ENCODE measurements around the gene PDE4D.

PDE4D gene

DNA sequence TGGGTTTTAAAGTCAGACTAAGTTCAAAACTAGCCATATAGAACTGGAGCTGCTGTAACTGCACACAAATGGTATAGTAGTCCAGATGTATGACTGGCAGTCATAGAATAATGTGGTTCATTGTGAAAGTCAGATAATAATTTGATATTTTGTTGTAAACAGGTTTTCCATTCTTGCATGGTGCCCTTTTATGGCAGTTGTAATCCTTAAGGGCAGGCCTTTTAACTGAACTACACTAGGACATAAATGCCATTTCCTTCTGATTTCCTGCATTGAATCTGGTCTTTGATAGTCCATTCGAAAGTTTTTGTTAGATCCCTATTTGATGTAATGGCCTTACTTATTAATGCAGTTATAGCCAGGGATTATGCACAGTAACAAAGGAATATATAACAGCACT, 632.6 kb downstream of the PDE4D start:
- DNase-seq (no peak), ATAC-seq (replicated peaks) (no peak)
- no peaks in the 10 kb centered on the region for H3K36me3 Mint-ChIP-seq (ENCODE audit: insufficient read depth)
- H3K4me3 Mint-ChIP-seq = no peak overlapping the region
- H3K27ac Mint-ChIP-seq = no peak overlapping the region
- H3K27me3 Mint-ChIP-seq = peaks cover 11 to 13% of the 10 kb centered on the region in 2 donors
- H3K4me1 Mint-ChIP-seq (ENCODE audit: low read depth in 2 of 2) = no peaks in the 10 kb centered on the region
- H3K9me3 Mint-ChIP-seq = no peaks in the 10 kb centered on the region

DNA sequence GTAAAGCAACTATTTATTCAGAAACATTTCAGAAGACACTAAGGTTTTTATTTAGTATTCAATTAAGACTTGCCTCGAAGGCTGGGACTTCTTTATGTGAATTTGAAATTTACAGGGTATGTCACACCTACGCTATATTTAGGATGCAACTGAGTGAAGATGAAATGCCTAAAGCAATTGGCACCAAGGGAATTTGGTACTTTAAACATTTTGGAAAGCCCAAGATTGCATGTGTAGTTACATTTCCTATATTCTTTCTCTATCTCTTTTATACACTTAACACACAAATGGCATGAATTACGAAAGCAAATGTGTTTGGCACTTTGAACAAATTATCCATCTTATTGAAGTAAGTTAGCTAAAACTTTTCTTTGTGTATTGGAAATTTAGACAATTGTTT, 633.3 kb downstream of the PDE4D start:
- Mint-ChIP-seq H3K27ac (no peak overlapping the region), H3K4me1 (ENCODE audit: low read depth in 2 of 2) (no peaks in the 10 kb centered on the region), H3K36me3 (ENCODE audit: insufficient read depth) (no peaks in the 10 kb centered on the region), H3K9me3 (no peaks in the 10 kb centered on the region), H3K27me3 (peaks cover 14 to 18% of the 10 kb centered on the region in 2 donors), H3K4me3 (no peak overlapping the region)
- no peak for ATAC-seq (replicated peaks)
- DNase-seq = no peak

DNA sequence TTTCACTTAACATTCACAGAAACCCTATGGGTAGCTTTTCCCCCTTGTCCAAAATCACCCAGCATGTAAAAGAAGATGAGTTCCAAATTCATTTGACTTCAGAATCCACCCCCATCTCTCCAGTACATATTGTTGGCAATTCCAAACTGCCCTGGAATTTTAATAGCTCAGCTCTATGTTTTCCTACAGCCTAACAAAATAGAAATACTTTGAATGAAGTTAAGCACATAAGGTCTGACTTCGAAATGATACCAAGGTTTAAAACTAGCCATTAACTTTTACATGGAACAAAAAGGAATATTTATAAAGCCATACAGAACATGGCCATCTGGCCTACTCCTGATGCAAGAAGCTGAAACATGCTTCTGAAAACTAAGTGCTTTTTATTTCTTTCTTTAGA, 634.3 kb downstream of the PDE4D start:
- ATAC-seq (replicated peaks) (no peak), DNase-seq (no peak)
- no peak overlapping the region for H3K4me3 Mint-ChIP-seq
- peaks cover 24 to 28% of the 10 kb centered on the region in 2 donors for H3K27me3 Mint-ChIP-seq
- H3K9me3 Mint-ChIP-seq = no peaks in the 10 kb centered on the region
- no peak overlapping the region for H3K27ac Mint-ChIP-seq
- no peaks in the 10 kb centered on the region for H3K36me3 Mint-ChIP-seq (ENCODE audit: insufficient read depth)
- no peaks in the 10 kb centered on the region for H3K4me1 Mint-ChIP-seq (ENCODE audit: low read depth in 2 of 2)

DNA sequence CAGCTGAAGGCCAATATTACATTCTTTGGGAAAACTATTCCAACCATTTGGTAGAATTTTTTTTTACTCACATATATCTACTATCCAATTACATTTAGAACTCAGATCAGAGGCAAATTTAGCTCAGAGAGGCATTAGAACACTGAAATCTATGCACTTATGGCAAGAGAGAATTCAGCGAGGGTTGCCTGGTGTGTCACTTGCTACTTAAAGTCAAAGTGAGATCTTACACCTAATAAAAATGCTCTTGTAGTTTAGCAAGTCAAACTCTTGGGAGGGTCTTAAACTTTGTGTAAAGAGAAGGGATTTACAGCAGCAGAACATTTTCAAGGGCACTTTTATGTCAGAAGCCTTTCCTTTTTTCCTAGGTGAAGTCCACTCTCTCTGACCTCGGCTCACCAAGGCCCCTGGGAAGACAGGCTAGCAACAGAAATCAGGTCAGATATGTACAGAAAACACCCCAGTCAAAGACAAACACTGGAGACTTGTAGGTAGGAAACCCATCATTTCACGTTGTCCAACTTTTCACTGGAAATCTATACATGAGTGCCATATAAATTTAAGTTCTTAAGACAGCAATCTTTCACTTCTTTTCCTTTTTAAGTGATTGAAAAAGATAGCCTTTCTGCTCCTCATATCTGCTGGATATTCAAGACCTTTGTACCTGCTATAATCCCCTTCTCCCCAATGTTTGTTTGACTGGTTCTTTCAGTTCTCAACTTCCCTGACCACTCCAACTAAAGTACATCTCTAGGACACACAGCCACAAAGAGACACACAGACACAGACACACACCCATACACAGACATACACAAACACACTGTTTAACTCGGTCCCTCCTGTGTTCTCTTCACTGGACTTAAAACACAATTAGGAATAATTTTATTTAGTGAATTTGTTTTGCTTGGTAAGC, 635.8 kb downstream of the PDE4D start:
- no peaks in the 10 kb centered on the region for H3K4me1 Mint-ChIP-seq (ENCODE audit: low read depth in 2 of 2)
- no peaks in the 10 kb centered on the region for H3K36me3 Mint-ChIP-seq (ENCODE audit: insufficient read depth)
- H3K27ac Mint-ChIP-seq = no peak overlapping the region

DNA sequence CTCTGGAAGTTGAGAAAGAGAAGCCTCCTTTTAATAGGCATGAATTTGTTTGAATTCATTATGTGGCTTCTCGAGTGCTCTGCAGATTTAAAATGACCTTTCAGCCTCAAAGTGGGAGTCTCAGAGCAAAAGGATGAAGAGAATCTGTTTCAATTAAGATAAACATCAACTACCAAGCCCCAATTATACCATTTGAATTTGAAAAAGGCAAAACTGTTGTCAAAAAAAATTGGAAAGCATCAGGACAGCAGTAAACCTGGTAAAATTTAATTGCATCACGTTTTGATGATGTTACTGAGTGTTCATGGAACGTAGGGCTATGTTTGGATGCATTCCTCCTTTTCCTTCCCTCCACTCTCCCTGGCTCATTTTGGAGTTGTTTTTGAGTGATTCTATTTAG, 637.2 kb downstream of the PDE4D start:
- Mint-ChIP-seq H3K9me3 (no peaks in the 10 kb centered on the region), H3K27ac (no peak overlapping the region), H3K27me3 (peaks cover 28 to 37% of the 10 kb centered on the region in 2 donors), H3K4me3 (no peak overlapping the region), H3K4me1 (ENCODE audit: low read depth in 2 of 2) (no peaks in the 10 kb centered on the region), H3K36me3 (ENCODE audit: insufficient read depth) (no peaks in the 10 kb centered on the region)
- DNase-seq = no peak
- no peak for ATAC-seq (replicated peaks)

More for the DNA sequence above, 635.8 kb downstream of the PDE4D start:
- no peak for ATAC-seq (replicated peaks)
- Mint-ChIP-seq H3K27me3 (peaks cover 28 to 31% of the 10 kb centered on the region in 2 donors), H3K9me3 (no peaks in the 10 kb centered on the region), H3K4me3 (no peak overlapping the region)
- DNase-seq = no peak

DNA sequence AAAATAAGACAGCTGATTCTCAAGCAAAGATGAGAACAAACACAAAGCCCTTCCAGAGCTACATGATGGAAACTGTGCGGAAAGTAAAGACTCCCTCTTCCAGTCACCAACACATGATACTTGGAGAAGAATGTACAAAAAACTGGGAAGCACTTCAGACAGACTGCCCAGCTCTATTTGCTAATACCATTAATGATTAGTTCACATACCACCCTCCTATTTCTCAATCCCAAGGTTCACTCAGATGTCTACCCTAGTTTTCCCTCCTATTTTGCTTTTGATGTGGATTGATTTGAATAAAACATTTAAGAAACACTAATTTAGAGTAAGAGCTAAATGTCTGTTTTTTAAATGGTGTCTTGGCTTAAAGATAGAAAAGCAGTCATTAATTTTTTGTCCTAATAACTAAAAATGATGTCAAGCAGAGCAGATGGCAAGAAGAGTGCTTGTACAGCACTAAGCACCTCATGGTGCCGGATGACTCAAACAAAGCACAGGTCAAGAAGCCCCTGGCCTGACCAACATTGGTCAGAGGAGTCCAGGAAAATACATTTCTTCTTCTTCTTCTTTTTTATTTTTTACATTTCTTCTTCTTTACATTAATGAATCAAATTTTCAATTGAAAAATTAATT, 639.4 kb downstream of the PDE4D start:
- Mint-ChIP-seq H3K27me3 (peaks cover 17 to 49% of the 10 kb centered on the region in 2 donors), H3K9me3 (no peaks in the 10 kb centered on the region), H3K4me1 (ENCODE audit: low read depth in 2 of 2) (no peaks in the 10 kb centered on the region), H3K4me3 (no peak overlapping the region), H3K36me3 (ENCODE audit: insufficient read depth) (no peaks in the 10 kb centered on the region), H3K27ac (no peak overlapping the region)
- ATAC-seq (replicated peaks) (no peak), DNase-seq (no peak)

DNA sequence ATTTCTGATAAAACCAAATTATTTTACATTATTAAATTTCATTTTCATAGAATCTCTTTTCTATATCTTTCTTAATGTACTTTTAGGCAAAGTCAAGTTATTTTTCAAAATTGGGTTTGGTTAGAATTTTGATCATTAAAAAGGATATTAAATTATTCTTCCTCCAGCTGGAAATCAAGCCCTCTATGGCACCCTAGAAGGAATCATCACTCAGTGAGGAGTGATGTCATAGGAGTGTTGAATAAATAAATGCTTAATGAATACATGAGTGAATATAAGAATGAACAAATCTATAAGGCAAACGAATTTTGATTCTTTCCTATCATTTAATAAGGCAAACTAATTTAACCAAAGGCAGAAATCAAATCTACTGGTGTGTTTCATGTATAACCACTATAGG, 639.9 kb downstream of the PDE4D start:
- H3K27me3 Mint-ChIP-seq = peaks cover 21 to 50% of the 10 kb centered on the region in 2 donors
- H3K4me1 Mint-ChIP-seq (ENCODE audit: low read depth in 2 of 2) = no peaks in the 10 kb centered on the region
- H3K9me3 Mint-ChIP-seq = no peaks in the 10 kb centered on the region
- DNase-seq (no peak), ATAC-seq (replicated peaks) (no peak)
- no peak overlapping the region for H3K4me3 Mint-ChIP-seq
- no peaks in the 10 kb centered on the region for H3K36me3 Mint-ChIP-seq (ENCODE audit: insufficient read depth)
- no peak overlapping the region for H3K27ac Mint-ChIP-seq

DNA sequence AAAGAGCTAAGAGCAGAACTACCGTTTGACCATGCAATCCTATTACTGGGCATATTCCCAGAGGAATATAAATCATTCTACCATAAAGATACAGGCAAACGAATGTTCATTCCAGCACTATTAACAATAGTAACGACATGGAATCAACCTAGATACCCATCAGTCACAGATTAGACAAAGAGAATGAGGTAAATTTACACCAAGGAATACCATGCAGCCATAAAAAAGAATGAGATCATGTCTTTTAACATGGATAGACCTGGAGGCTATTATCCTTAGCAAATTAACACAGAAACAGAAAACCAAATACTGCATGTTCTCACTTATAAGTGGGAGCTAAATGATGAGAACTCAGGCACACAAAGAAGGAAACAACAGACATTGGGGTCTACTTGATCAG, 641.9 kb downstream of the PDE4D start:
- Mint-ChIP-seq H3K27ac (no peak overlapping the region), H3K27me3 (peaks cover 26 to 50% of the 10 kb centered on the region in 2 donors)
- no peak for ATAC-seq (replicated peaks)

DNA sequence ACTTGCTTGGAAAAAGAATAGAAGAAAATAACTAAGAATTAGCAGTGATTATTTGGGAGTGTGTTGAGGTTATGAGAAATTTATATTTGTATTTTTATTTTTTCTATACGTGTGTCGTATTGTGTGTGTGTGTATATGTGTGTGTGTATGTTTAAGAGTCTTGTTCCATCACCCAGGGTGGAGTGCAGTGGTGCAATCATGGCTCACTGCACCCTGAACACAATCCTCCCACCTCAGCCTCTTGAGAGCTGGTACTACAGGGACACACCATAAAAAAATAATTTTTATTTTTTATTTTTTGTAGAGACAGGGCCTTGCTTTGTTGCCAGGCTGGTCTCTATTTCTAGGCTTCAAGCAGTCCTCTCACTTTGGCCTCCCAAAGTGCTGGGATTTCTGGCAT, 643.8 kb downstream of the PDE4D start:
- DNase-seq (no peak), ATAC-seq (replicated peaks) (no peak)
- no peaks in the 10 kb centered on the region for H3K9me3 Mint-ChIP-seq
- no peaks in the 10 kb centered on the region for H3K4me1 Mint-ChIP-seq (ENCODE audit: low read depth in 2 of 2)
- no peak overlapping the region for H3K27ac Mint-ChIP-seq
- H3K4me3 Mint-ChIP-seq = no peak overlapping the region
- peaks cover 18 to 40% of the 10 kb centered on the region in 2 donors for H3K27me3 Mint-ChIP-seq
- no peaks in the 10 kb centered on the region for H3K36me3 Mint-ChIP-seq (ENCODE audit: insufficient read depth)

More for the DNA sequence above, 641.9 kb downstream of the PDE4D start:
- H3K4me1 Mint-ChIP-seq (ENCODE audit: low read depth in 2 of 2) = no peaks in the 10 kb centered on the region
- H3K9me3 Mint-ChIP-seq = no peaks in the 10 kb centered on the region
- H3K36me3 Mint-ChIP-seq (ENCODE audit: insufficient read depth) = no peaks in the 10 kb centered on the region
- H3K4me3 Mint-ChIP-seq = no peak overlapping the region
- no peak for DNase-seq

DNA sequence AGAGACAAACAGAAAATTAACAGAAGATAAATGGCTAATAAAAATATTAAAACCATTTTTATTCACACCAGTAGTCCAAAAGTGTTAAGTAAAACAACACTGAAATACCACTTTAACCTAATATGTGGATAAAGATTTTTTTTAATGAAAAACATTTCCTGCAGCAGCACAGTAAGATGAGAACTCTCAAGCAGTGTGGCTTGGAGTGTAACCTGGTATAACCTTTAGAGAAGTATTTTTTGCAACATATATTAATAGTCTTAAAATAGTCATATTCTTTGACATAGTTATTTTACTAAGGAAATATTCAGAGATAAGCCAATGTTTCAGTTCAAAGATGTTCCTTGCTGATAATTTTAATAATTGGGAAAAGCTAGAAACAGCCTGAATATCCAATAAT, 644.4 kb downstream of the PDE4D start:
- Mint-ChIP-seq H3K4me3 (no peak overlapping the region), H3K36me3 (ENCODE audit: insufficient read depth) (no peaks in the 10 kb centered on the region), H3K9me3 (no peaks in the 10 kb centered on the region), H3K27ac (no peak overlapping the region), H3K27me3 (peaks cover 12 to 34% of the 10 kb centered on the region in 2 donors), H3K4me1 (ENCODE audit: low read depth in 2 of 2) (no peaks in the 10 kb centered on the region)
- no peak for ATAC-seq (replicated peaks)
- DNase-seq = no peak

DNA sequence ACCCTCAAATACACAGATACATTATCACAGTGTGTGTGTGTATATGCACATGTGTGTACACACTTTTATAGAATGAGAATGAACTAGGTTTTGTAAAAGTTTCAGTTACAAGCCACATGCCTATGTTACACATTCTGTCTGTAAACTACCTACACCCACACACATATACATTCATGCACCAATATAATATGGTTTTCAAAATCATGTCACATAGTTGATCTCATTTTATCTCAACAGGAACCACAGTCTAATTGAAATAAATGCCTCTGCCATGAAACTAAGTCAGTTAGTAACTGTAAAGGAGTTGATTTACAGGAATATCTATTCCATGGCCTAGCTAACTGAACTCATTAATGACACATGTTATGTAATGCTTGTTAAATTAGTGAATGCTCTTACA, 646.6 kb downstream of the PDE4D start:
- Mint-ChIP-seq H3K4me1 (ENCODE audit: low read depth in 2 of 2) (no peaks in the 10 kb centered on the region), H3K36me3 (ENCODE audit: insufficient read depth) (no peaks in the 10 kb centered on the region), H3K27ac (no peak overlapping the region), H3K9me3 (no peaks in the 10 kb centered on the region), H3K4me3 (no peak overlapping the region), H3K27me3 (peaks cover 9 to 31% of the 10 kb centered on the region in 2 donors)
- no peak for ATAC-seq (replicated peaks)
- no peak for DNase-seq

DNA sequence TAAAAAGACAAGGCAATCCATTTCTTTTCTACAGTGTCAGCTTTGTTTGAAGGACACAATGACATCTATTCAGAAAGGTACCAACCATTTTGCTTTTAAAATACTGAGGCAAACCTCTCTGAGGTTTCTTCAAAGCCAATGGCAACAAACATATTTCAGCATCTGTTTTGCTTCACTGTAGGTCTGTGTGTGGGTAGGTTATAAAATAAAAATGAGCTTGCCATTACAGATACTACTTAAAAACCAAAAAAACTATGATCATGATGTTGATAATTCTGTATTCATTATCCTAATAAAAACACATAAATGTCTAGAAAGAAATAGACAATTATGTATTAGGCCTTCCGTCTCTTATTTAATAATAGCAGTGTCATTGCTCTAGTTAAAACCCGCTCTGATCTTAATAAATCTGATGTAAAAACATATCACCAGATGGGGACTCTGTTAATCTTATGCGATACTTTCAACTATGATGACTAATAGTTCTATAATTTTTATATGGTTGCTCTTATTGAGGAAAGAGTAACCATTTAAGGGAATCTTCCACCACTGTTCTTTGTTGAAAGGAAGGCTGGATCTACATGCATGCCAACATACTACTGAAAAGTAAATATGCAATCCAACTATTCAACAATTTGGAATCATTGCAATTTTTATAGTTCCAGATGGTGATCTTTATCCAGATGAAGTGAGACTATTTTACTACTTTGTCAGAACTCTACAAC, 647.2 kb downstream of the PDE4D start:
- ATAC-seq (replicated peaks) (no peak), DNase-seq (no peak)
- H3K4me1 Mint-ChIP-seq (ENCODE audit: low read depth in 2 of 2) = no peaks in the 10 kb centered on the region
- no peaks in the 10 kb centered on the region for H3K36me3 Mint-ChIP-seq (ENCODE audit: insufficient read depth)
- no peak overlapping the region for H3K27ac Mint-ChIP-seq
- H3K4me3 Mint-ChIP-seq = no peak overlapping the region
- H3K27me3 Mint-ChIP-seq = peaks cover 9 to 26% of the 10 kb centered on the region in 2 donors
- no peaks in the 10 kb centered on the region for H3K9me3 Mint-ChIP-seq

DNA sequence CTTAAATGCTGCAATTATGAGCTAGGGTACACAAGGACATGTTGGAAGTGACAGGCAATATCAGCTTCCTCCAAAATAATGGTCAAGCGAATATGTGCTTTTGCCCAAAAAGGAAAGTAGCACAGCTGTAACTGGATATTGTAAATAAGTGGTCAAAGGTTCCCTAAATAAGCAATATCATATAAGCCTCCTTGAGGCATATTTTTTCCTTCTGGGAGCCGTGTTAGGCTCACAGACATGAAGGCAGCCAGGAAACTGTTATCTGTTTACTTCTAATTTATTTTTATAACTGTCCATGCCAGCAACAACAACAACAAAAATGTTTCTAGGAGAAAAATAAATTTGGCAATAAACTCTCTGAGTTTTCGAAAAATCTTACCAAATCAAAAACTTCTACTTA, 648.3 kb downstream of the PDE4D start:
- Mint-ChIP-seq H3K27me3 (peaks cover 9 to 15% of the 10 kb centered on the region in 2 donors), H3K4me3 (no peak overlapping the region), H3K9me3 (no peaks in the 10 kb centered on the region), H3K27ac (no peak overlapping the region), H3K4me1 (ENCODE audit: low read depth in 2 of 2) (no peaks in the 10 kb centered on the region), H3K36me3 (ENCODE audit: insufficient read depth) (no peaks in the 10 kb centered on the region)
- ATAC-seq (replicated peaks) (no peak), DNase-seq (no peak)

Measured in effector memory CD8-positive, alpha-beta T cell (primary cell).